ENCODE results near the gene XRCC5.

GRCh38 chr2:216194013-216194412 lies 84.9 kb downstream of the XRCC5 start:
- TF ChIP-seq E2F8 (IDR thresholded peaks at IDR 0.05; ENCODE audit: low read depth, partially characterized antibody) = no peak
- no peak for TF ChIP-seq TAF1 (IDR thresholded peaks at IDR 0.05; ENCODE audit: borderline replicate concordance, low read depth, low read length)
- no peak for TF ChIP-seq ZNF217 (IDR thresholded peaks at IDR 0.05)
- TF ChIP-seq TARDBP (IDR thresholded peaks at IDR 0.05; ENCODE audit: borderline replicate concordance) = no peak
- no peak for TF ChIP-seq CTCF (IDR thresholded peaks at IDR 0.05 in 2 of 3, conservative IDR thresholded peaks at IDR 0.05 in 1 of 3; ENCODE audit: control insufficient read depth in 2 of 3, extremely low read depth in 1 of 3, insufficient read depth in 1 of 3, low read depth in 3 of 3, low read length in 3 of 3)
- no peak for TF ChIP-seq YY1 (IDR thresholded peaks at IDR 0.05; ENCODE audit: low read depth, low read length)
- no peak for TF ChIP-seq EP300 (IDR thresholded peaks at IDR 0.05; ENCODE audit: borderline replicate concordance in 1 of 2, control insufficient read depth in 1 of 2, low read depth in 2 of 2, low read length in 2 of 2)
- TF ChIP-seq SIN3A (IDR thresholded peaks at IDR 0.05; ENCODE audit: low read depth, low read length) = no peak
- no peak for TF ChIP-seq EZH2 (IDR thresholded peaks at IDR 0.05; ENCODE audit: borderline replicate concordance, control insufficient read depth, low read depth, low read length)
- no peak for TF ChIP-seq SIX5 (IDR thresholded peaks at IDR 0.05; ENCODE audit: low read depth, low read length, severe bottlenecking)
- TF ChIP-seq, protein P1, sequence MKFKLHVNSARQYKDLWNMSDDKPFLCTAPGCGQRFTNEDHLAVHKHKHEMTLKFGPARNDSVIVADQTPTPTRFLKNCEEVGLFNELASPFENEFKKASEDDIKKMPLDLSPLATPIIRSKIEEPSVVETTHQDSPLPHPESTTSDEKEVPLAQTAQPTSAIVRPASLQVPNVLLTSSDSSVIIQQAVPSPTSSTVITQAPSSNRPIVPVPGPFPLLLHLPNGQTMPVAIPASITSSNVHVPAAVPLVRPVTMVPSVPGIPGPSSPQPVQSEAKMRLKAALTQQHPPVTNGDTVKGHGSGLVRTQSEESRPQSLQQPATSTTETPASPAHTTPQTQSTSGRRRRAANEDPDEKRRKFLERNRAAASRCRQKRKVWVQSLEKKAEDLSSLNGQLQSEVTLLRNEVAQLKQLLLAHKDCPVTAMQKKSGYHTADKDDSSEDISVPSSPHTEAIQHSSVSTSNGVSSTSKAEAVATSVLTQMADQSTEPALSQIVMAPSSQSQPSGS (IDR thresholded peaks at IDR 0.05; ENCODE audit: low read length) = no peak

All from GM12878 (cell line).